GM18499 (cell line): ENCODE data around the gene PGAM5.

Experiments
- ATAC-seq: cut with Tn5 transposase; IDR thresholded peaks from one replicate; pipeline ENCODE4 v1.9.1; 2021; ENCODE audit warnings: moderate number of reproducible peaks; ENCODE audit not compliant: insufficient read depth, unreplicated experiment

The PGAM5 gene

DNA sequence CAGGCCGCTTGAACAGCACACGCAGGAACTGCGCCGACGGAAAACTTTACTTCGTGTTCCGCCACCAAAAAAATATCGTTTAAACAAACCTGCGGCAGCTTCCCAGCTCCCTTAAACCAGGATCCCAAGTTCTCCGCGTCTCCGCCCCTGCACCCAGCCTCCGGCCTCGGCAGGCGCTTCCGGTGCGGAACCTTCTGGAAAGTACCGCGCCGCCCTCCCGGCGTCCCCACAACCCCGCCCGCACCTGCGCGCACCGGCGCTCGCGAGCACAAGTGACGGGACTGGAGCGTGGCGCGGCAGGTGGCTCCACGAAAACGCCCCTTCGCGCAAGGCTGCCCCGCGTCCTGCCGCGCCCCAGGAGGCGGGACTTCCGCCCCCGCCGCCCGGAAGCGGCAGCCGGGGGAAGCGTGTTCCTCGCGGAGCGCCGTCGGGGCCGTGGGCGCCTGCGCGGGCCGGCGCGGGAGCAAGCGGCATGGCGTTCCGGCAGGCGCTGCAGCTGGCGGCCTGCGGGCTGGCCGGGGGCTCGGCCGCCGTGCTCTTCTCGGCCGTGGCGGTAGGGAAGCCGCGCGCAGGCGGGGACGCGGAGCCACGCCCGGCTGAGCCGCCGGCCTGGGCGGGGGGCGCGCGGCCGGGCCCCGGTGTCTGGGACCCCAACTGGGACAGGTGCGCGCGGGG lies at the start of gene PGAM5:
PGAM5 (plus strand) TSS at position 438 of the 675 bp plus-strand sequence; CDS start at position 473, 35 bp downstream.
- ATAC-seq: peak; percentile 56

GRCh38 chr12:132660996-132661395 lies 49.6 kb upstream of the PGAM5 start:
- no peak for ATAC-seq

- no peak for ATAC-seq
These were observed 48.7 kb upstream of the PGAM5 start for GRCh38 chr12:132661972-132662371.

DNA sequence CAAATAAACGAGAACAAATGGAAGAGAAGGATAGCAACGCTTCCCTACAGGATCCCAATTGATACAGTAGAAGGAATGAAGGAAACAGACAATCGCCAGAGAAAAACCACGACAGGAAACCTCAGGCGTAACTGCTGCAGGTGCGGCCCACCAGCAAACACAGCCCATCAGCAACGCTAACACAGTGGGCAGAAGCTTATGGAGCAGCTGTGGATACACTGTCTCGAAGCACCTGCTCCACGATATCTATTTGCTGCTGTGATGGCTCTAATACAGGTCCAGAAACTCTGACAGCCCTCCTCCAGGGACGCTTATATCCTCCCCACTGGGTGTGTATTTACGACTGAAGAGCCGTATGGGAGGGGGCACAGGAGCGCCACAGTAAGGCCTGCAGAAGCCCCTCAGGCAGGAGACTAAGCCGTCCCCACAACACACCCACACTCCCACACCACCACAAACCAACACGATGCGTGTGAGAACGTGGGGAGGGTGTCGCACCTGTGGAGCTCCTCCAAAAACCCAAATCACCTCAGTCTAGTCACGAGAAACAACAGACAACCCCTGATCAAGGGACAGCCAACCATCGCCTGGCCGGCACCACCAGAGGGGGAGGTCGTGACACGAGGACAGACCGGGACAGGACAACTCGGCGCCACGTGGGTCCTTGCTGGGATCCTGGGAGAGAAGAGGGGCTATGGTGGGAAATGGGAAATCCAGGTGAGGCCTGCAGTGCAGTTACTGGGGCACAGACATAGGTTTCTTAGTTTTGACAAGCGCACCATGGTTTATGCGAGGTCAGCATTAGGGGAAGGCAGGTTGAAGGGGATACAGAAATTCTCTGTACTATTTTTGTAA lies 47.5 kb upstream of the PGAM5 start:
- ATAC-seq: no peak

- ATAC-seq: no peak
These were observed 46.2 kb upstream of the PGAM5 start for GRCh38 chr12:132664206-132665148.

DNA sequence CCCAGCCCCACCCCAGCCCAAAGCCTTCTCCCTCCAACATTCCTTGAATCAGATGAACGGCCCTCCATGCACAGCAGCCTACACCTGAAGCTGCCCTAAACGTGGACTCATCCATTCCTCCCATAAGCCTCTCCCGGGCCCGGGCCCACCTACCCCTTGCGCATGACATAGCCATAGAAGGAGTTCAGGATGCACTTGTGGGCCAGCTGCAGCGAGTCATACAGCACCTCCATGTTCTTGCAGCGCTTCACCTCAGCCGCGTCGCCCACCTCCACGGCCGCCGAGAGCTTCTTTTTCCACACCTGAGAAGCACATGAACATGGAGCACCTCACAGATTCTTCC lies 45.5 kb upstream of the PGAM5 start:
- no peak for ATAC-seq

DNA sequence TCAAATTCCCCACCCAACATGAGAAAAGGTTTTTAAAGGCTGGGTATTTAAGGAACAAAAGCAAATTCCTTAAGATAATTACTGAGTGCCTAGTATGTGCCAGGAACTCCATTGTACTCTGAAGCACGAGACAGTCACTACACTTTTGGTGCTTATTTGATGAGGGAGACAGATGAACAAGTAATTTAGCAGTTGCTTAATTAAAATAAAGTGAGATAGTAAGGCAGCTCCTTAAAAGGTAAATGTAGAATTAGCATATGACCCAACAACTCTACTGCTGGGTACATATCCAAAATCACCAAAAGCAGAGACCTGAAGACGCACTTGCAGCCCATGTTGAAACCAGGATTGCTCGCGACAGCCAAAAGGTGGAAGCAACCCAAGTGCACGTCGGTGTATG lies 44.8 kb upstream of the PGAM5 start:
- no peak for ATAC-seq

DNA sequence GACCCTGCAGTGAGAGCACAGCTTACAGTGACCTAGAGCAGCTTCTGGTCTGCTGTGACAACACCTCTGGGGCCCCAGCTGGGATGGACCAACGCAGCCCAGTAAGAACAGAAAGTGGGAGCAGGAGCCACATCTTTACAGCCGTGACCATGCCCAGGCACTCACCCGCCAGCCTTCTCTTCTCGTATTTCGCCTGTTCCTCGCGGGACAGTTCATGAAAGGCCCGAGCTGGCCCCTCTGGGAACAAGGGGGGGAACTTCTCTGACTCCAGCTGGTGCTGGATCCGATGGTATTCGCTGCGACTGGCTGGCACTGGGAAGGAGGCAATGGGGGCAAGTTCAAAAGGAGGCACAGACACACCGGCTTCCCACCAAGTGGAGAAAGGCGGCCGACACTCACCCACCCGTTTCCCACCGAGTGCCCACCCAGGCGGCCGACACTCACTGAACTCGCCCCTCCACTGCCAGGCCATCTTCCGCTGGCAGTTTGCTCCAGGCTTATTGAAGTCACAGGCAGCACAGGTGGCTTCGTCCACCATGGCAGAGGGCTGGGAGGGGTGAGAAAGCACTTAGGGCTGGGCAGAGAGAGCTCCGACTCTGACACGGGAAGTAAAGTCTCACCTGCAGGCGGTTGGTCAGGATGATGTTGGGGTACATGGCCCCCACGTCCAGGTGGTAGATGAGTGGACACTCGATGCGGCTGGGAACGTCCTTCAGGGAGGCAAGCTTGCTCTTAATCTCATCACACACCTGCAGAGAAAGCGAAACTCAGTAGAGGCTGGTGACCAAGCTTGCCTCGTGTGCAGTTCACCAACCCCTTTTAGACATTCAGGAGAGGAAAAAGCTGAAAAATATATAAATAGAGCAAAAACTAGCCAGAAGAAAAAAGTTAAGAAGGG lies 42.2 kb upstream of the PGAM5 start:
- no peak for ATAC-seq

DNA sequence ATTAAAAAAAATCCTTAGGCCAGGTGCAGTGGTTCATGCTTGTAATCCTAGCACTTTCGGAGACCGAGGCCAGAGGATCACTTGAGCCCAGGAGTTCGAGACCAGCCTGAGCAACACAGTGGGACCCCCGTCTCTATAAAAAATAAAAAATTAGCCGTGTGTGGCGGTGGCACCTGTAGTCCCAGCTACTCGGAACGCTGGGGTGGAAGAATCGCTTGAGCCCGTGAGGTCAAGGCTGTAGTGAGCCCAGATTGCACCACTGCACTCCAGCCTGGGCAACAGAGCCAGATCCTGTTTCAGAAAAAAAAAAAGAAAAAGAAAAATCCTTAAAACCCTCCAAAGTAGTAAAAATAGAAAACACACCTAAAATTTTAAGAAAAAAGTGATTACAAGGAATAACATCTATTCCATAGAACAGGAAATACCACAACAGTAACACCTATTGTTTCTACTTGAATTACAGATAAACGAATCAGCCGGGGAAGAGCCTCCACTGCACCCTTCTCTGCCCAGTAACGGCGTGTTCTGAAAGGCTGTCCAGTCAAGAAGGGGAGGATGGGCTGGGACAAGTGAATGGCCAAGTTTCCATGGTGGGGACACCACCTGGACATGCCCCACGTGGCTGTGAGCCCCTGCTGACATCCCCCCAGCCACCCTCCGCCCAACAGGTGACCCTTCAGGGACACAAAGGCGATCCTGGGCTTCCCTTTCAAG lies 41.3 kb upstream of the PGAM5 start:
- no peak for ATAC-seq

DNA sequence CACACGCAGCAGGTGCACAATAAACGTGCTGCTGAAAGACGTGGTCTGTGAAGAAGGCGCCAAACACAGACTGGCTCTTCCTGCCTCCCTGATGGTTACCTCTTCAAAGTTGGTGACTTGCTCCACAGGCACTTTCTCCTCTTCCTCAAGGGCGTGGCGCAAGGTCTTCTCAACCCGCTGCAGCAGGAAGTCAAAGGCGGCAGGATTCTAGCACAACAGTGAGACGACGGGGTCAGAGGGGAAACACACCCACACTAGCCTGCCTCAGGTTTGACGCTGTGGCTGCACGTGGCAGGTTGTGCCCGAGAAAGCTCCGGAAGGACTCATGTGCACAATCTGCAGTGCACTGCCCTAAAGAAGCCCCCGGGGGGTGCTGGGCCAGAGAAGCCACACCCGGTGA lies 38.5 kb upstream of the PGAM5 start:
- no peak for ATAC-seq

- ATAC-seq: no peak
These were observed 38.0 kb upstream of the PGAM5 start for GRCh38 chr12:132672678-132673077.

GRCh38 chr12:132673288-132674179 lies 37.1 kb upstream of the PGAM5 start:
- no peak for ATAC-seq

- no peak for ATAC-seq
These were observed 36.1 kb upstream of the PGAM5 start for GRCh38 chr12:132674561-132674960.

GRCh38 chr12:132675757-132676432 lies 34.7 kb upstream of the PGAM5 start:
- ATAC-seq: no peak

DNA sequence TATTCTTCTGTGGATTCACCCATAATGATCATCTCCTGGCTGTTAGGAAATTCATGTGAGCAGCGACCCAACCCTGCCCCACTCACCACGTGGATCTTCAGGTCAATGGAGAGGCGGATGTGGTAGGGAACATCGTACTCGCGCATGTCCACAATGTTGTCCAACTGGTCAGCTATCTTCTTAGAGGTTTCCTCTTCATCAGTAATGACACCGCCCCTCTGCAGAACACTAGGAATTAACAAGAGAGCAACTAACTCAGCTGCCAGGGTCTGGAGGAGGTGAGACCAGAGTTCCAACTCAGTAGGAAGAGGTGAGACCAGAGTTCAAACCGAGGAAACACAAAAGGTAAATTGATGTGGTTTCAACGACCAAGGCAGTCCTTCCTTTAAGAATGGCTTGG lies 33.1 kb upstream of the PGAM5 start:
- no peak for ATAC-seq

- no peak for ATAC-seq
These were observed 25.2 kb upstream of the PGAM5 start for GRCh38 chr12:132685400-132685799.

DNA sequence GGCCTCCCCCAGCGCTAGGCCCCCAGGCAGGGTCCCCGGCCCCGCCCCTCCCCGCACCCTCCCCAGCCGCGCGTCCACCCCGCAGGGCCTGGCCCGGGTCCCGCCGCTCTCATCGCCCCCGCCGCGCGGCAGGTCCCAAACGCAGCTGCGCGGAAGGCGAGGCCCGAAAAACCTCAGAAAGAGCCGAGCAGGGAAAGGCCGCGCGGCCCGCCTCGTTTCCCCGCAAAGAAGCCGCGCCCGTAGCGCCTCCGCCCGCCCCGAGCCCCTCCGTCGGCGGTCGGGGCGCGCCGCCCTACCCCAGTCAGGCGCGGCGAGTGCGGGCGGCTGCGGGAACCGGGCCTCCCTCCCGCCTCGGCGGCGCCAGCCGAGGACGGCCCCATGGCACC lies 23.8 kb upstream of the PGAM5 start:
- ATAC-seq: no peak
